Ovary (tissue), 9 donors: ENCODE results near the gene EPHA10. TPM values are rescaled to one million over a fixed set of nuclear protein-coding genes. Genes with fewer than 3 reads are reported as not detected.
"Not testable (repeated sequence)": the region's sequence is repeated elsewhere in the genome, so short reads cannot be mapped to it uniquely, and the experiment has no call there.

ENCODE experiments used
- DNase-seq, 5 donors: peaks; one replicate each; pipeline ENCODE4 v3.0.0-alpha.2; 2019 to 2020
- H3K27ac ChIP-seq, 2 donors: fragments of 200-600 bp; one replicate each; pipeline versions ENCODE4 v1.5.1 to v1.8.0; 2019 to 2022
- H3K27me3 ChIP-seq: fragments of 200-600 bp; one replicate; pipeline ENCODE4 v1.8.0; 2022
- H3K36me3 ChIP-seq: fragments of 200-600 bp; sonication (generic); one replicate; pipeline ENCODE4 v1.5.1; 2019
- H3K4me1 ChIP-seq: one replicate; pipeline ENCODE4 v1.8.1; 2013; ENCODE audit warnings: mild to moderate bottlenecking, moderate library complexity; ENCODE audit not compliant: insufficient read depth
- H3K4me3 ChIP-seq: fragments of 200-600 bp; sonication (generic); one replicate; pipeline ENCODE4 v1.5.1; 2017
- H3K9me3 ChIP-seq, 2 donors: fragments of 200-600 bp in 1 of 2; sonication (generic) in 1 of 2; one replicate each; pipeline versions ENCODE4 v1.5.1 to v1.8.1; 2013 to 2019; ENCODE audit warnings: mild to moderate bottlenecking in 1 of 2, moderate library complexity in 1 of 2
- CTCF ChIP-seq, 3 donors: fragments of 450-650 bp in 2 of 3; fragments of 200-600 bp in 1 of 3; IDR thresholded peaks; one replicate each; pipeline versions ENCODE4 v1.5.1 to v1.8.0; 2016 to 2022; ENCODE audit warnings: antibody characterized with exemption in 3 of 3, mild to moderate bottlenecking in 1 of 3
- EP300 ChIP-seq: sonication (generic); formaldehyde crosslinking; IDR thresholded peaks from one replicate; pipeline ENCODE4 v1.6.1; 2017; ENCODE audit warnings: antibody characterized with exemption
- POLR2A ChIP-seq: fragments of 450-650 bp; IDR thresholded peaks from one replicate; pipeline ENCODE4 v1.6.1; 2017; ENCODE audit warnings: antibody characterized with exemption, mild to moderate bottlenecking, moderate library complexity
- WGBS, 3 donors: extraction: QIAGEN DNeasy Blood & Tissue Kit in 1 of 3; methylation state at CpG; one replicate each; pipeline versions ENCODE4 v1.1.5 to v1.1.7; 2013 to 2017; 5-methylcytosine and 5-hydroxymethylcytosine counted together
- intact Hi-C, 4 donors: fragments of 100-400 bp; cut with DNase I; formaldehyde crosslinking; loops; one replicate each; pipeline versions ENCODE4 v1.11.0 to v1.15.1; 2022 to 2023
- polyA plus RNA-seq, 2 donors: library from polyadenylated mRNA; stranded (reverse); fragments of 200-250 nt in 1 of 2; fragments of 350-450 nt in 1 of 2; fragmentation: Illumina TruSeq in 1 of 2; extraction: RNeasy Lipid Tissue Mini Kit (QIAGEN cat#74804) in 1 of 2; gene quantifications; one replicate each; pipeline ENCODE4 v1.2.3, GENCODE V29; 2013 to 2014
- total RNA-seq, 7 donors: library from RNA; depleted of rRNA in 2 of 7; stranded (reverse); fragments of >200 nt in 2 of 7; fragmentation: NEBNext Ultra II Directional in 3 of 7; extraction: Animal tissue kit (Norgen Biotek cat#: 25700) in 3 of 7; gene quantifications; one replicate each; pipeline versions ENCODE4 v1.1.0 to v1.2.4, GENCODE V29; 2016 to 2023
- donor health status: DM: no; HTN: no; CAD: no; lungs with moderate emphysema.
- donor health status: DM: no; HTN: no; CAD: no.
- donor health status: Bipolar disorder and iron deficiency.
- donor health status: DM: yes; HTN: yes; CAD: no.
- donor health status: DM: no; HTN: no; CAD: no.
- donor health status: DM: yes; HTN: yes; CAD: no.

EPHA10 gene
- total and polyA plus RNA-seq, 9 donors, result 0.02 to 0.69 (median 0.30) TPM; not detected in 3

- WGBS, 3 donors, result 81 to 89% (median 87%) methylated on average over 2 of the region's 2 CpGs
- no peaks in the 10 kb centered on the region for H3K4me1 ChIP-seq
- H3K27ac ChIP-seq, result no peak overlapping the region
- TF ChIP-seq EP300 (no peak), POLR2A (no peak), CTCF (IDR thresholded peaks at IDR 0.05) (no peak)
- H3K9me3 ChIP-seq, result no peaks in the 10 kb centered on the region
- no peak overlapping the region for H3K4me3 ChIP-seq
- H3K27me3 ChIP-seq, result no peaks in the 10 kb centered on the region
- intact Hi-C loops, result no loop called here
- H3K36me3 ChIP-seq, result no peaks in the 10 kb centered on the region
- no peak for DNase-seq
Measured at GRCh38 chr1:37739222-37739621, 25.7 kb downstream of the EPHA10 start.

DNA sequence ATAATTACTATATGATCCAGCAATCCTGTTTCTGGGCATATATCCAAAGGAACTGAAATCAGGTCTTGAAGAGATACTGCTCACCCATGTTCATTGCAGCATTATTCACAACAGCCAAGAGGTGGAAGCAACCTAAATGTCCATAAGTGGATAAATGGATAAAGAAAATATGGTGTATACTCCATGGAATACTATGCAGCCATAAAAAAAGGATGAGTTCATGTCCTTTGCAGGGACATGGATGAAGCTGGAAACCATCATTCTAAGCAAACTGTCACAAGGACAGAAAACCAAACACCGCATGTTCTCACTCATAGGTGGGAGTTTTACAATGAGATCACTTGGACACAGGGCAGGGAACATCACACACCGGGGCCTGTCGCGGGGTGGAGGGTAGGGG, 26.3 kb downstream of the EPHA10 start:
- H3K9me3 ChIP-seq, H3K27ac ChIP-seq, H3K4me3 ChIP-seq, intact Hi-C loops, H3K36me3 ChIP-seq, H3K4me1 ChIP-seq, DNase-seq, H3K27me3 ChIP-seq: not testable (repeated sequence)
- 85 to 93% (median 90%) methylated on average over 4 of the region's 4 CpGs for WGBS, 3 donors

GRCh38 chr1:37737975-37738374, 26.9 kb downstream of the EPHA10 start:
- DNase-seq, H3K36me3 ChIP-seq, H3K4me3 ChIP-seq, intact Hi-C loops, H3K27ac ChIP-seq, H3K27me3 ChIP-seq, H3K4me1 ChIP-seq, H3K9me3 ChIP-seq: not testable (repeated sequence)
- 71 to 76% (median 73%) methylated on average over 7 of the region's 7 CpGs for WGBS, 3 donors

- no peak for TF ChIP-seq EP300
- no peak for TF ChIP-seq POLR2A
- no peak for TF ChIP-seq CTCF (IDR thresholded peaks at IDR 0.05)
- H3K9me3 ChIP-seq, result no peaks in the 10 kb centered on the region
- H3K4me3 ChIP-seq, result no peak overlapping the region
- no peaks in the 10 kb centered on the region for H3K4me1 ChIP-seq
- intact Hi-C loops, result no loop called here
- no peak overlapping the region for H3K27ac ChIP-seq
- 7 to 9% (median 8%) methylated on average over 31 to 32 of the region's 32 CpGs for WGBS, 3 donors
- DNase-seq, result no peak
- no peaks in the 10 kb centered on the region for H3K36me3 ChIP-seq
- H3K27me3 ChIP-seq, result no peaks in the 10 kb centered on the region
Measured at GRCh38 chr1:37734629-37735591, 30.0 kb downstream of the EPHA10 start.

DNA sequence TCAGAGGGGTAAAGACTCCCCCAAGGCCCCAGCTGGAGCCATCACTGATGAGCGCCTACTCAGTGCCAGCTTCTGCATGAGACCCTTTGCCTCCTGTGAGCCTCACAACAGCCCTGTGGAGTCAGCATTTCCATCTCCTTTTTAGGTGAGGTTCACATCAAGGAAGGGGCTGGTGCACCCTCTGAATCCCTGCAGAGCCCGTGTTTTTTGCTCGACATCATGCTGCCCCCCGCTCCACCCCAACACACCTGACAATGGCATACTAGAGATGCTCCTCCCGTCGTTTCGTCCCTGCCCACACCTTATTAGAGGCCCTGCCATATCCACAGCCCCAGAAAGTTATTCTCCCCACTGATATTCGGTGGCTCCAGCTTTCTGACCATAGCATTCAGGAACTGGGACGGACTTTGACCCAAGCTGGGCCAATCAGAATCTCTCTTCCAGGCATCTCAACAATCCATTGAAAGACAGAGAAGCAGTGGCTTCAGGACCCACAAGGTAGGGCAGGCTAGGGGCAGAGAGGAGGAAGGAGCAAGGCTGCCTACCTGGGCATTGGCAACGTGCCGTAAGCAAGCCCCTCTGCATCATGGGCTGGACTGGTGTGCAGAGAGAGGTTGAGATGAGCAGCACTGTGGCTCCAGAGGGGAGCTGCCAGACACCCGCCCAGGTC, 32.7 kb downstream of the EPHA10 start:
- intact Hi-C loops, result no loop called here
- 68 to 72% (median 69%) methylated on average over 12 of the region's 12 CpGs for WGBS, 3 donors
- Histone ChIP-seq H3K4me3 (no peak overlapping the region), H3K27ac (no peak overlapping the region), H3K9me3 (no peaks in the 10 kb centered on the region), H3K36me3 (no peaks in the 10 kb centered on the region), H3K4me1 (no peaks in the 10 kb centered on the region), H3K27me3 (no peaks in the 10 kb centered on the region)
- no peak for TF ChIP-seq EP300
- no peak for DNase-seq
